Stimulated activated CD4-positive, alpha-beta T cell treated with anti-CD3 and anti-CD28 coated beads, TNF-alpha, amount 100 ng/mL, for 48 hours (primary cell): Measurements from ENCODE around the gene AEBP2.
"Not testable (repeated sequence)": the region's sequence is repeated elsewhere in the genome, so short reads cannot be mapped to it uniquely, and the experiment has no call there.

Source experiments
- DNase-seq, 3 donors: peaks; one replicate each; pipeline ENCODE4 v3.0.0-alpha.2; 2020; ENCODE audit warnings: low read depth in 3 of 3

AEBP2 gene

GRCh38 chr12:19454837-19455236 lies 15.5 kb downstream of the AEBP2 start:
- no peak for DNase-seq

DNA sequence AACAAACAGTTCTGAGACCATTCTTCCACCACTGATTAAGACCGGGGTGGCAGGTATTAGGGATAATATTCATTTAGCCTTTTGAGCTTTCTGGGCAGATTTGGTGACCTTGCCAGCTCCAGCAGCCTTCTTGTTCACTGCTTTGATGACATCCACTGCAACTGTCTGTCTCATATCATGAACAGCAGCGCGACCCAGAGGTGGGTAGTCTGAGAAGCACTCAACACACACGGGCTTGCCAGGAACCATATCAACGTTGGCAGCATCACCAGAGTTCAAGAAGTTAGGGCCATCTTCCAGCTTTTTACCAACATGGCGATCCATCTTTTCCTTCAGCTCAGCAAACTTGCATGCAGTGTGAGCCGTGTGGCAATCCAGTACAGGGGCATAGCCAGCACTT lies 16.9 kb downstream of the AEBP2 start:
- no peak for DNase-seq

DNA sequence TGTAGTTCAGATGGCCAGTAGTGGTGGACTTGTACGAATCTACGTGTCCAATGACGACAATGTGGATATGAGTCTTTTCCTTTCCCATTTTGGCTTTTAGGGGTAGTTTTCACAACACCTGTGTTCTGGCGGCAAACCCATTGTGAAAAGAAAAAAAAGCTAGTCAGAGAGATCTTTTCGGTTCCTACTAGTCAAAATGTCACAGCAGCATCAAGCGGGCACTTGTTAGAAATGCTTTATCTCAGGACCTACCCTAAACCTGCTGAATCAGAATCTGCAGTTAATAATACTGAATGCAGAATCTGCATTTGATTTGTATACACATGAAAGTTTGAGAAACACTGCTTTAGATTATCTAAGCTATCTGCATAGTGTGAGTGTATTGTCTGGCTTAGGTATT lies 18.3 kb downstream of the AEBP2 start:
- no peak for DNase-seq

GRCh38 chr12:19458733-19459132 lies 19.4 kb downstream of the AEBP2 start:
- DNase-seq, result no peak

DNA sequence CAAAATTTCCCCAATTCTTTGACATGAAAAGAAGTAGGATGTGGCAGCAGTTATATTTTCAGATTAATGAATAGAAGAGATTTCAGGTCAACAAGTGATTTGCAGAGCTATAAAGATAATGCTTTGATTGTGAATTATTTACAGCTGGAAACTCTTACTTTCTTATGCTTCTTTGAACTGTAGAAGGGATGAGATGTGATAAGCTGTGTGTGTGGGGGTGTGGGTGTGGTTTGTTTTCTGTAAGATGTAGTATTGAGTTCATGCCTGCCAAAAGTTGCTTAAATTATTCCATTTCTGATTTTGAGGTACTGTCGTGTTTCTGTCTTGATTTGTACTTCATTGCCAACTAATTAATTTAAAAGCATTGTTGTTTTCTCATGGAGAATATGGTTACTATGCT lies 22.7 kb downstream of the AEBP2 start:
- no peak for DNase-seq

DNA sequence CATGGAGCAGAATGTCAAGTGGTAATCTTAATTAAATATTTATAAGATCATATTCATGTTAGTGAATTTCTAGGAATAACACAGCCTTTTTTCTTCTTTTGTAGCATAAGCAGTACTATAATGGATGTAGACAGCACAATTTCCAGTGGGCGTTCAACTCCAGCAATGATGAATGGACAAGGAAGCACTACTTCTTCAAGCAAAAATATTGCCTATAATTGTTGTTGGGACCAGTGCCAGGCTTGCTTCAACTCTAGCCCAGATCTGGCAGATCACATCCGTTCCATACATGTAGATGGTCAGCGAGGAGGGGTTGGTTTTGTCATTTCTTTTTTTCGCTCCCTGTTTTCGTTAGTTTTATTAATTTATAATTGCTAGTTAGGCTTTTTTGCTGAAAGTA lies 23.1 kb downstream of the AEBP2 start:
- no peak for DNase-seq

DNA sequence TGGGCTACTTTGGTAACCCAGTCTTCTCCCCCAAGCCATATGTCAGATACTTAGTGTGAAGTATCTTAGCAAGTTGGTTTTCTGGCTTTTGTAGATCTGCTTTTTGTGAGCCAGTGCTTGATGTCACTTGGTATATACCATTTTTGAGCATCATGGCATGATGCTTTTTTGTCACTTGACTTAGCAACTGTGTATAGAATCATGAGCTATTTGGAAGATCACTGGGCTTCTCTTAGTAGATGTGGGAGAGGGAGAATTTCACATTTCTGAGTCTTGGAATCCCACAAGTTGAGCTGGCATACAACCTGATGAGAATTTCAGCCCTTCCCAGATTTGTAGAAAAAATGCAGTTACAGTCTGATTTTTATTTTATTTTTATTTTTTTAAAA lies 24.9 kb downstream of the AEBP2 start:
- DNase-seq, result no peak

DNA sequence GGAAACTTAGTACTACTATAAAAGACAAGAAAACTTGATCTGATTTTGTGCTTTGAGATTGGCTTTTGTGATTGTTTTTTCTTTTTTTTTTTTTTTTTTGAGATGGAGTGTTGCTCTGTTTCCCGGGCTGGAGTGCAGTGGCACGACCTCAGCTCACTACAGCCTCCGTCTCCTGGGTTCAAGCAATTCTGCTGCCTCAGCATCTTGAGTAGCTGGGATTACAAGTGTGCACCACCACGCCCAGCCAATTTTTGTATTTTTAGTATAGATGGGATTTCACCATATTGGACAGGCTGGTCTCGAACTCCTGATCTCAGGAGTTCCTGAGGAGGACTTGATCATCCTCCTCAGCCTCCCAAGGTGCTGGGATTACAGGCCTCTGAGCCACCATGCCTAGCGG lies 26.4 kb downstream of the AEBP2 start:
- no peak for DNase-seq

- DNase-seq, result no peak
Observed at GRCh38 chr12:19474147-19474546, 34.9 kb downstream of the AEBP2 start.

GRCh38 chr12:19475884-19476505 lies 36.7 kb downstream of the AEBP2 start:
- DNase-seq, result not testable (repeated sequence)

GRCh38 chr12:19477071-19477470 lies 37.8 kb downstream of the AEBP2 start:
- no peak for DNase-seq

DNA sequence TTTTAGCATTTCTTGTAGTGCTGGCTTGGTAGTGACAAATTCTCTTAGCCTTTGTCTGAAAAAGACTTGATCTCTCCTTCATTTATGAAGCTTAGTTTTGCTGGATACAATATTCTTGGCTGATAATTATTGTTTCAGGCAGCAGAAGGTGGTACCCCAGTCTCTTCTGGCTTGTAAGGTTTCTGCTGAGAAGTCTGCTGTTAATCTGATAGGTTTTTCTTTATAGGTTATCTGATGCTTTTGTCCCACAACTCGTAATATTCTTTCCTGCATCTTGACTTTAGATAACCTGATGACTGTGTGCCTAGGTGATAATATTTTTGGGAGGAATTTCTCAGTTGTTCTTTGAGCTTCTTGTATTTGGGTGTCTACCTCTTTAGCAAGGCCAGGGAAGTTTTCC lies 41.2 kb downstream of the AEBP2 start:
- no peak for DNase-seq

DNA sequence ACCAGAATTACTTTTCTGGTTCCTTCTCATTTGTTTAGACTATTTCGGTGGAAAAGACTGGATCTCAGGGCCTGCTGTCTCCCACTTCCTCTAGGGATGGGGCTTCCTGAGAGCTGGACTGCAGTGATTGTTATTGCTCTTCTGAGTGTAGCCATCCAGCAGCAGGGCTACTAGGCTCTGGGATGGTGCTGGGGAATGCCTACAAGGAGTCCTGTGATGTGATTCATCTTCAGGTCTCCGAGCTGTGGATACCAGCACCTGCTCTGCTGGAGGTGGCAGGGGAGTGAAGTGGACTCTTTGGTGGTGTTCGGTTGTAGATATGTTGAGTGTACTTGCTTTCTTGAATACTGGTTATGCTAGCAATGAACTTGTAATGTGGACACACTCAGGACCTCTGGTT lies 42.7 kb downstream of the AEBP2 start:
- no peak for DNase-seq

- DNase-seq, result peak; percentile 37 to 49 (median 47)
Observed at GRCh38 chr12:19482551-19483109, 43.3 kb downstream of the AEBP2 start.

DNA sequence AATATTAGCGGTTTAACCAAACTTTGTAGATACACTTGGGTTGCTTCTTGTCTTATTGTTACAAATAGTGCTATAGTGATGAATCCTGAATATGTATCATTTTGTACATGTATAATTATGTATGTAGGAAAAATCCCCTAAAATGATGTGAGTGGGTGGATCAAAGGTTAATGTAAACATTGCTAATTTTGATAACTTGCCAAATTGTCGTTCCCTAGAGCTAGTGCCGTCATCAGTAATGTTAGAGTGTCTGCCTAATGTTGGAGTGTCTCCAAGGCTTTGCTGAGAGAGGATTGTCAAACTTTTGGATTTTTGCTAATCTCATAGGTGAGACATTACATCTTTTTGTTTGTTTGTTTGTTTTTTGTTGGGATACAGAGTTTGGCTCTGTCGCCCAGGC lies 44.4 kb downstream of the AEBP2 start:
- no peak for DNase-seq

GRCh38 chr12:19484738-19485137 lies 45.4 kb downstream of the AEBP2 start:
- DNase-seq, result no peak

DNA sequence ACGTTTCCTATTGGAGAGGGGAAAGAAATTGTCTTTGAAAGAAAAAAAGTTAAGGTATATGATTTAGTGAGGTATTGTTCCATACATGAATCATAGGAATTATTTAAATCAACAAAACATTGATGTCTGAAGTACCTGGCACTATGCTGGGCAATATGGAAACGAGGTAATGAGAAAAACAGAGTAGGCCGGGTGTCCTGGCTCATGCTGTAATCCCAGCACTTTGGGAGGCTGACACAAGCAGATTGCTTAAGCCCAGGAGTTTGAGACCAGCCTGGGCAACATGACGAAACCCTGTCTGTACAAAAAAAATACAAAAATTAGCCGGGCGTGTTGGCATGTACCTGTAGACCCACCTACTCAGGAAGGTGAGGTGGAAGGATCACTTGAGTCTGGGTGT lies 45.9 kb downstream of the AEBP2 start:
- no peak for DNase-seq

GRCh38 chr12:19489168-19489567 lies 49.9 kb downstream of the AEBP2 start:
- DNase-seq, result peak in 1 of 3 donors; percentile 7

GRCh38 chr12:19490908-19491307 lies 51.6 kb downstream of the AEBP2 start:
- no peak for DNase-seq

DNA sequence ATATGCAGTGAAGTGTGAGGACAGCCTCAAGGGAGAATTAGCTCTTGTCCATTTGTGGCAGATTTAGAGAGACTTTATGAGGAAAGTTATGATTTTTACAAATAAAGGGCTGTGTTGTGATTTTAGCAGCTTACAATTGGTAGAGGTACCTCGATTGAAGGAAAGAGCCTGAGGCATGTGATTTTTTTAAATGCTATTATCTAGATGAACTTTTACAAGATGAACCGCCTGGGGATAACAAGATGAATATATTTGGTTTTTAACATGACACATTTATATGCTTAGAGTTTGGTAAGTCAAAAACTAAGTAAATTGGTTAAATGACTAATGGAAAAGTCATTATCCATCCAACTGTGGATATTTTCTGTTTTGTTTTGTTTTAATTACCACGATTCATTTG lies 52.6 kb downstream of the AEBP2 start:
- no peak for DNase-seq

DNA sequence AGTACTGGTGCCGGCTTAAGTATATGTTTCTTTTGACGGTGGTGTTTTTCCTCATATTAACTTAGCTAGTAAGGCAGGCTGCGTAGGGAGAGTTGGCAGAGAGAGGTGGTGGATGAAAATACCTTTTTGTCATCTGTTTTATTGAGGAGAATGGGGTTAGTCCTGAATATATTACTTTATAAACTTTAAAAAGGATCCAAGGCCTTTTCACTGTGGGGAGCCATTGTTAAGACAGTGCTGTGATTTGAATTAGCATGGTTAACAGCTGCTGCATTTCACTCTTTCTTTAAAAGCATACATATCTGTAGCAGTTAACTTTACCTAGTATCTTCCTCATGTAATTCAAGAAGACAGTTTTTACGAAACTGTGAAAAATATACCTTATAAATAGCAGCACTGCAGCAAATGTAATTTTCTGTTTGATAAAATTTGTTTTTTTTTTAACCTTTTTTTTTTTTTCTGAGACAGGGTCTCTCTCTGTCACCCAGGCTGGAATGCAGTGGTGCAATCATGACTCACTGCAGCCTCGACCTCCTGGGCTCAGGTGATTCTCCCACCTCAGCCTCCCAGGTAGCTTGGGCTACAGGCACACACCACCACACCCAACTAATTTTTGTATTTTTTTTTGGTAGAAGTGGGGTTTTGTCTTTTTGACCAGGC lies 57.1 kb downstream of the AEBP2 start:
- DNase-seq, result no peak

GRCh38 chr12:19498099-19498498 lies 58.8 kb downstream of the AEBP2 start:
- DNase-seq, result no peak

- no peak for DNase-seq
Observed at GRCh38 chr12:19499030-19499429, 59.7 kb downstream of the AEBP2 start.

DNA sequence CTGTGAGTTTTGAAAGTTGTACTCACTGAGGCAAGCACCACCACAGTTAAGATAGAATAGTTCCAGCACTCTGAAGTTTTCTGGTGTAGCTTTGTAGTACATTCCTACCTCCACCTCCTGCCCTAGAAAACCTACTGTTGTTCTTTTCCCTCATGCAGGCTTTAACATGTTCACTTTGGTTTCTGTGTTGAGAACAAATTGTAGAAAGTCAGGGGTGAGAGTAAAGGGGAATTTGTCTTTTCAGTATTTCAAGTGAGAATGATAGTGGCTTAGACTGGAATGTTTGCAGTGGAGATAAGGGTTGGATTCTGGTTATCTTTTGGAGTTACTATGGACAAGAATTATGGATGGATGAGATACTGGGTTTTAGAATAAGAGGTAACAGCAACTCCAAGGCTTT lies 67.2 kb downstream of the AEBP2 start:
- DNase-seq, result no peak
